Activated gamma-delta T cell treated with Interleukin-2 at 50 U/mL for 16 hours (primary cell): ENCODE data around the gene GRID2.
"Not testable (repeated sequence)": the region's sequence is repeated elsewhere in the genome, so short reads cannot be mapped to it uniquely, and the experiment has no call there.

Experiments
- DNase-seq: peaks from one replicate; pipeline ENCODE4 v3.0.0-alpha.2; 2020

The GRID2 gene

GRCh38 chr4:93346840-93347239 is 1043.1 kb downstream of the GRID2 start:
- no peak for DNase-seq

GRCh38 chr4:93348896-93349295 is 1045.1 kb downstream of the GRID2 start:
- no peak for DNase-seq

GRCh38 chr4:93351846-93352245 is 1048.1 kb downstream of the GRID2 start:
- no peak for DNase-seq

GRCh38 chr4:93355411-93355810 is 1051.6 kb downstream of the GRID2 start:
- DNase-seq, result no peak

DNA sequence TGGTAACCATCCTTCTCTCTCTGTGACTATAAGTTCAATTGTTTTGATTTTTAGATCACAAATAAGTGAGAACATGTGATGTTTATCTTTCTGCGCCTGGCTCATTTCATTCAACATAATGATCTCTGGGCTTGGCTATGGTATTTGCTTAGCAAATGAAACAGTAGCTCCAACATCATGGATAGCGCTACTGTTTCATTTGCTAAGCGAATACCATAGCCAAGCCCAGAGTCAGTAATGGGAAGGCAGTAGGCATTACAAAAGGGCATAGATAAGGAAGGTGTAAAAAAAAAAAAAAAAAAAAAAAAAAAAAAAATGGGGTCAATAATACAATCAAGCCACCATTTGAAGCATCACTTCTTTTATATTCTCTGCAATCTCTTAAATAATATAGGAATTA is 1055.8 kb downstream of the GRID2 start:
- no peak for DNase-seq

DNA sequence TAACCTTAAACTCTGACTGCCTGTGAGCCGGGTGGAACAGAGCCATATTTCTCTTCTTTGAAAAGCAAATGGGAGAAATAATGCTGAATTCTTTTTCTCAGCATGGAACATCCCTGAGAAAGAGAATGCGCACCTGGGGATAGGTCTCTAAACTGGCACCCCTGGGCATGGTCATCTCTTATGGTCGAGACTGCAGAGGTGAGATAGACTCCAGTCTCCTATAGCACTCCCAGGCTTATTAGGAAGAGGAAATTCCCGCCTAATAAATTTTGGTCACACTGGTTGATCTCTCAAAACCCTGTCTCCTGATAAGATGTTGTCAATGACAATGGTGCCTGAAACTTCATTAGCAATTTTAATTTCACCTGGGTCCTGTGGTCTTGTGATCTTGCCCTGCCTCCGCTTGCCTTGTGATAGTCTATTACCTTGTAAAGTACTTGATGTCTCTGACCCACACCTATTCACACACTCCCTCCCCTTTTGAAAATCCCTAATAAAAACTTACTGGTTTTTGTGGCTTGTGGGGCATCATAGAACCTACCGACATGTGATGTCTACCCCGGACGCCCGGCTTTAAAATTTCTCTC is 1062.5 kb downstream of the GRID2 start:
- not testable (repeated sequence) for DNase-seq

DNA sequence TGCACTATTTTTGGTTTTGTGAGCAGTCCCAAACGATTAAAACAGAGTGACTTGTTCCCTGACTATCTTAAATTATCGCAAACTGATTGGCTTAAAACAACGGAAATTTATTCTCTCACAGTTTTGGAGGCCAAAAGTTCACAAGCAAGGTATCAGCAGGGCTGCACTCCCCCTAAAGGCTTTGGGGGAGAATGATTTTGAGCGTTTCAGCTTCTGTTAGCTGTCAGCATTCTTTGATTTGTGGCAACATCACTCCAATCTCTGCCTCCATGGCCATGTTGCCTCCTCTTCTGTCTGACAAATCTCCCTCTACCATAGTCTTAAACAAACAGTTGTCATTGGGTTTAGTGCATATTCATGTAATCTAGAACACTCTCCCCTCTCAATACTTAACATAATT is 1065.2 kb downstream of the GRID2 start:
- no peak for DNase-seq

DNA sequence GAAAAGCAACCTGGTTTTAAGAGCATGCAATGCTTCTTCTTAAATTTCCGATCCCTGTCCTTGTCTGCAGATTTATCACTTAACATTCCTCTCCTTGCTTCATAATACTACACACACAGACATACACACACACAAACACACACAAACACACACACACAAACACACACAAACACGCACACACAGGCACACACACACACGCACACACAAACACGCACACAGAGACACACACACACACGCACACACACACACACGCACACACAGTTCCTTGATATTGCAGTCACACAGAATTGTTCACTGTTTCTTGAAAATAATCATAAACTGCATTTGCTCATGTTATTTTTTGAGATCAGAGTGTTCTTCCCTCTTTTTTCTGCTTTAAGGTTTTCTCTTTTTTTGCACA is 1066.5 kb downstream of the GRID2 start:
- no peak for DNase-seq

- DNase-seq, result no peak
Measured at GRCh38 chr4:93373893-93374860, 1070.4 kb downstream of the GRID2 start.

- no peak for DNase-seq
Measured at GRCh38 chr4:93384241-93384640, 1080.5 kb downstream of the GRID2 start.

GRCh38 chr4:93384887-93385286 is 1081.1 kb downstream of the GRID2 start:
- DNase-seq, result no peak

GRCh38 chr4:93394545-93395081 is 1090.8 kb downstream of the GRID2 start:
- no peak for DNase-seq

GRCh38 chr4:93396272-93396671 is 1092.5 kb downstream of the GRID2 start:
- DNase-seq, result no peak

- no peak for DNase-seq
Measured at GRCh38 chr4:93403571-93403970, 1099.8 kb downstream of the GRID2 start.

DNA sequence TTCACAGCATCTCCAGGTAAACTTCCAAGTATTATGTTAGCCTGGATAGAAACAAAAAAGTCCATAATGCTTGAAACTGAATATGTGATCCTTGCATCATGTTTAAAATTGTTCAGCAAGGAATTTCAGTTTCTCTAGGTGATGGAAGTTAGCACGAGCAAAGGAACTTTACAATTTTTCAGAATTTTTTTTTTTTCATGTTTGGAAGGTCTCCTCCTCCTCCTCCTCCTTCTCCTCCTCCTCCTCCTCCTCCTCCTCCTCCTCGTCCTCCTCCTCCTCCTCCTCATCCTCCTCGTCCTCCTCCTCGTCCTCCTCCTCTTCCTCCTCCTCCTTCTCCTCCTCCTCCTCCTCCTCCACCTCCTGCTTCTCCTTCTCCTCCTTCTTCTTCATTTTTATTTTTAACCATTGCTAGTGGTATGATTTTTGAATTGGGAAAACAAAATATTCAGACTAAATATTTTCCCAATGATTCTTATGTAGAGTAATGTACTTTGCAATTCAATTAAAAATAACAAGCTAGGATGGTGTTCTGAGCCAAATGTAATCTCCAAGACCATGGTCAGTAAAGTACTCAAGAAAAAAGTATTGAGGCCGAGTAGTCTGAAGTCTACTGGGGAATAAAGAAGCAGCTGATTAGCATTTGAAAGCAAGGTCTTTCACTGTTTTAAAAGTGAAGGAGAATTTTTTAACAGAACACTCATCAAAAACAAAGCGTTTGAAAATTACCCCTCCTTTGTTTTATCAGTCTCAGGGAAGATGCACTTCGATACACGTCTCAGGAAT is 1103.9 kb downstream of the GRID2 start:
- DNase-seq, result no peak

DNA sequence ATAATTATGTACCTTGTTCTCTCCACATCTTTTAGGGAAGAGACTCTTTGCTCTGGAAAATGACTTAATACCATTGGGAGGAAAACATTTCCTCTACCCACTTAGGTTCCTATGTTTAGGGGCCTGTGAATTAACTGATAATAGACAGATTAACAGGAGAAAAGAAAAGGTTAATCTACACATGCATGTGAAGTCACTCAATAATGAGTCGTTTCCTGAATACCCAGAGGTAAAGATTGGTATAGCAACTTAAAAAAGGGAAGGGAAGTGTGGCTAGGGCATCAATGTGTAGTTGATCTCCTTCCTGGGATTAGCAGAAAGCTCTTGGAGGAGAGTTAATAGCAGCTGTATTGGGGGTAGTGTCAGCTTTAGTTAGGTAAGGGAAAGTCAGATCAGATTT is 1105.3 kb downstream of the GRID2 start:
- DNase-seq, result no peak

GRCh38 chr4:93414041-93414550 is 1110.3 kb downstream of the GRID2 start:
- DNase-seq, result no peak

DNA sequence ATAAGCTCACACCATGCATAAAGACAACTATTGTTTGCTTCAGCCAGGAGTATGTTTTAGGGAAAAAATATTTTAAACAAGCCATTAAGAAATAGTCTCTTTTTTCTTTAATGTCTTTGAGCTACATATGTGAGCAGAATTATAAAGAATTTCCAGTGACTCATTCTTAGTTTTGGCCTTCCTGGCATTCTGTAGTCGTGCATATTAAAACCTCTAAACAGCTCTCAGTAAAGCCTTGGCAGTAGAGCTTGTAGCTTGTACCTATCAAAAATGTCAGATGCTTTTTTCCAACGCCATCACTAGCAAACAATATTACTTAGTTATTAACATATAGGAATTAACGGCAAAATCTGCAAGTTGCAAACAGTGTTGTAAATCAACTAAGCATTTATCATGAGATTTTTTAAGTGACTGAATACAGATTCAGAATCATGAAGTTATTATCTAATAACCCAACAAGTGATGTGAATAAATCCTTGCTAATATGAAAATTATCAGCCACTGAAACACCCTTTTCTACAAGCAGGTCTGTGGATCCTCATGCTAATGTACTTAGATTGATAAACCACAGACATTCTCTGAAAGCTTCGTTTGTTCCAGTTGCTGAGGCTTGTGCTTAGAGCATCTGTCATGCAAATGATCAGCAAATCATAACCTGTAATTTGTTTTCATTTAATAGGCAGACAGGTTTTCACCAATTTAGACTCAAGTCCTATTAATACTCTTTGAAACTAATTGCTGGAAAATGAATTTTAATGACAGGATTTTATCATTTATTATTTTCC is 1112.8 kb downstream of the GRID2 start:
- DNase-seq, result no peak

DNA sequence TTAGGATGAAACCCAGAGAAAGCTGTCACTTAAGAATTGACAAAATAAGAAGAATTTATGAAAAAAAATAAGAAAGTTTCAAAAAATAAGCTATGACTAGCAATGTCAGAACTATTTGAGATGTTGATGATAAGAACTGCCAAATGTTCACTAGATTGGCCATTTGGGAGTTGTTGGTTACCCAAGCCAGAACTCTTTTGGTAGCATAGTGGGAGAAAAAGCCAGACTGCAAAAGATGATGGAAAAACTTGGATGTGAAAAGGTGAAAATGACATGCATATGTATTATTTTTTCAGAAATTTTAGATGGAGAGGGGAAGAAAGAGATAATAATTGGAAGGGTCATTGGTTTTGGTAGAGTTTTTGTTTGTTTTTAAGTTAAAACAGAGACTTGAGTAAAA is 1127.6 kb downstream of the GRID2 start:
- no peak for DNase-seq

- no peak for DNase-seq
Measured at GRCh38 chr4:93433840-93434239, 1130.1 kb downstream of the GRID2 start.

DNA sequence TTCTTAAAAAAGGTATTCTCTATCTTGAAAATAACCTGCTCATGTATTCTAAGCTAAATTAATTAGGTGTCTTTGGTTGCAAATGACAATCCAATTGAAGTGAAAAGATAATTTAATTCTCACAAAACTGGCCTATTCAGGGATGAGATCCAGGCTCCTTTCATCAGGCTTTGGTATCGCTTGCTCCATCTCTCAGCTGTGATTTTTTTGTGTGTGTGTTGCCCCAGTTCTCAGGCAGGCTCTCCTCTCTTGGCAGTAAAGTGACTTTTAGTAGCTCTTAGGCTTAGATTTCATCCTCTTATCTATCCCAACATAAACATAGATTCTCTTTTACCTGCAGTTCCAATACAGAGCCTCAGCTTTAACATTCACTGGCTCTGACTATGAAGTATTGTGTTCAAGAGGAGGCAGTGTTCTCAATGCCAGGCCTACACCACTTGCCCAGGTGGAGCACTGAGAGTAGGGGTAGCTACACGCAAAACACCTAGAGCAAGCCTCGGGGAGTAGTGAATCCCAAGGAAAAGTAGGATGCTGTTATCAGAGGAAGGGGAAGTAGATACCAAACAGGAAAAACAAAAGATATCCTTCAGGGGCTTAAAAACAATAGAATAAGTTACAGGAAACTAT is 1132.3 kb downstream of the GRID2 start:
- no peak for DNase-seq

- DNase-seq, result no peak
Measured at GRCh38 chr4:93437991-93438390, 1134.2 kb downstream of the GRID2 start.
